Measurements from ENCODE around the gene GLIPR2. TPM values are rescaled to one million over a fixed set of nuclear protein-coding genes. Genes with fewer than 3 reads are reported as not detected.
A peak's percentile ranks its signal among the peaks of the same experiment; 100 is the strongest.

The GLIPR2 gene
- total and polyA plus RNA-seq, 2 of the 13 experiments (the other 11 are each of a cell fraction or from before 2014, with no cell fraction given) = 0.08 to 0.42 TPM

- no peak for TF ChIP-seq HDAC1 (CRISPR knock-in tag; IDR thresholded peaks at IDR 0.05)
- no peak for TF ChIP-seq KLF15 (CRISPR knock-in tag; IDR thresholded peaks at IDR 0.05; ENCODE audit: borderline replicate concordance)
Measured at GRCh38 chr9:36101916-36102741, 34.4 kb upstream of the GLIPR2 start (continued).

- no peak overlapping the region for H3K4me3 ChIP-seq (replicated peaks in 1 of 3; ENCODE audit: insufficient read depth in 1 of 3, low read depth in 2 of 3, low read length in 3 of 3)
- no peaks in the 10 kb centered on the region for H3K9me3 ChIP-seq (ENCODE audit: low read length)
- 58% methylated on average over 10 of the region's 10 CpGs for WGBS (ENCODE audit: low lambda C conversion rate)
- BruUV-seq (replicated peaks) = no TSS peak
- FAIRE-seq (peak; percentile 60), ATAC-seq (peak; percentile 99), DNase-seq (ENCODE audit: low spot score) (peak; percentile 73)
- no peak overlapping the region for H3K9ac ChIP-seq (ENCODE audit: insufficient read depth, low read depth, low read length)
- H4K20me1 ChIP-seq (ENCODE audit: insufficient read depth, low read length) = no peaks in the 10 kb centered on the region
- no peaks in the 10 kb centered on the region for H3K36me3 ChIP-seq (replicated peaks in 1 of 2; ENCODE audit: control insufficient read depth in 1 of 2, insufficient read depth in 2 of 2, low read length in 2 of 2)
- H3K4me2 ChIP-seq (ENCODE audit: low read depth, low read length) = no peak overlapping the region
- no peak overlapping the region for H3K27ac ChIP-seq (ENCODE audit: extremely low read length, insufficient read depth, low read length)
- CTCF ChIA-PET (ENCODE audit: low intra/inter-chr PET ratio, low total read pairs) = interaction anchor here (1.2 to 2.8 kb wide), 2 partner anchors 63 to 226 kb away, joined by 5 to 40 read pairs; no protein-coding TSS in a partner anchor
- H3K79me2 ChIP-seq (ENCODE audit: insufficient read depth, low read length) = no peaks in the 10 kb centered on the region
- in situ Hi-C loops (cut with HindIII; ENCODE audit: extremely low pct_ligation_motif_present, low pct_unique_long_range_greater_than_20kb) (loop anchor here (5.0 kb wide), 1 partner anchor 64 kb away; the partner anchor contains the start of gene CCIN), intact Hi-C loops (cut with micrococcal nuclease; ENCODE audit: unreplicated experiment) (loop anchor here (1.0 kb wide), 1 partner anchor 63 kb away; no protein-coding TSS in a partner anchor)
- H3K4me1 ChIP-seq (ENCODE audit: insufficient read depth, low read length) = peaks cover 4% of the 10 kb centered on the region; the same call in 1 of the 2 replicates
- H2AFZ ChIP-seq (ENCODE audit: low read length) = no peak overlapping the region
- POLR2A ChIA-PET = no interaction called here
- H3K27me3 ChIP-seq (ENCODE audit: control insufficient read depth in 1 of 2, insufficient read depth in 2 of 2, low read length in 2 of 2) = no peaks in the 10 kb centered on the region
- TF ChIP-seq HCFC1 (IDR thresholded peaks at IDR 0.05; ENCODE audit: low read depth, low read length) = no peak
- TF ChIP-seq SOX13 (IDR thresholded peaks at IDR 0.05) = no peak
- TF ChIP-seq SOX13 (CRISPR knock-in tag; conservative IDR thresholded peaks at IDR 0.05 in 1 of 2, IDR thresholded peaks at IDR 0.05 in 1 of 2) = peak in 1 of 2 experiments; percentile 36; a peak in 1 of 4 replicates
- TF ChIP-seq PITX1 (CRISPR knock-in tag; IDR thresholded peaks at IDR 0.05) = 0 out of 2 replicates have a peak, but pooled peaks have one; percentile 32
- TF ChIP-seq SOX6 (IDR thresholded peaks at IDR 0.05) = no peak
- TF ChIP-seq SOX6 (CRISPR knock-in tag; IDR thresholded peaks at IDR 0.05) = no peak
- no peak for TF ChIP-seq ZFP62 (CRISPR knock-in tag; IDR thresholded peaks at IDR 0.05)
- TF ChIP-seq CTCF (CRISPR knock-in tag; IDR thresholded peaks at IDR 0.05) = peak; percentile 89
- no peak for TF ChIP-seq MTF1 (CRISPR knock-in tag; IDR thresholded peaks at IDR 0.05)
- TF ChIP-seq CBFB (CRISPR knock-in tag; IDR thresholded peaks at IDR 0.05) = no peak
- TF ChIP-seq TBX3 (IDR thresholded peaks at IDR 0.05; ENCODE audit: borderline replicate concordance) = no peak
- no peak for TF ChIP-seq IKZF4 (CRISPR knock-in tag; IDR thresholded peaks at IDR 0.05; ENCODE audit: borderline replicate concordance, low read depth, not compliant biosample characterization)
Measured at GRCh38 chr9:36102742-36103495, 33.6 kb upstream of the GLIPR2 start.
